Memory B cell (primary cell): ENCODE measurements around the gene SLC7A10.
"Not testable (repeated sequence)": the region's sequence is repeated elsewhere in the genome, so short reads cannot be mapped to it uniquely, and the experiment has no call there.

Experiments
- ATAC-seq: fragments of 150-1000 bp; cut with Tn5 transposase; 2 replicates; pipeline ENCODE4 v1.10.0; 2021; ENCODE audit warnings: low read depth, mild to moderate bottlenecking, moderate library complexity
- DNase-seq, 2 donors: peaks; one replicate each; pipeline ENCODE4 v3.0.0; 2022; ENCODE audit warnings: low spot score in 2 of 2
- H3K27ac Mint-ChIP-seq: one replicate; pipeline ENCODE4 v1.8.0; 2022; ENCODE audit warnings: mild to moderate bottlenecking, moderate library complexity, mixed read lengths
- H3K27me3 Mint-ChIP-seq: one replicate; pipeline ENCODE4 v1.8.0; 2022; ENCODE audit warnings: mixed read lengths
- H3K36me3 Mint-ChIP-seq: one replicate; pipeline ENCODE4 v1.8.0; 2022; ENCODE audit warnings: mild to moderate bottlenecking, mixed read lengths
- H3K4me1 Mint-ChIP-seq: one replicate; pipeline ENCODE4 v1.8.0; 2022; ENCODE audit warnings: mixed read lengths
- H3K4me3 Mint-ChIP-seq: one replicate; pipeline ENCODE4 v1.8.0; 2022; ENCODE audit warnings: mild to moderate bottlenecking, moderate library complexity, mixed read lengths
- H3K9me3 Mint-ChIP-seq: one replicate; pipeline ENCODE4 v1.8.0; 2022; ENCODE audit warnings: mixed read lengths

The SLC7A10 gene

DNA sequence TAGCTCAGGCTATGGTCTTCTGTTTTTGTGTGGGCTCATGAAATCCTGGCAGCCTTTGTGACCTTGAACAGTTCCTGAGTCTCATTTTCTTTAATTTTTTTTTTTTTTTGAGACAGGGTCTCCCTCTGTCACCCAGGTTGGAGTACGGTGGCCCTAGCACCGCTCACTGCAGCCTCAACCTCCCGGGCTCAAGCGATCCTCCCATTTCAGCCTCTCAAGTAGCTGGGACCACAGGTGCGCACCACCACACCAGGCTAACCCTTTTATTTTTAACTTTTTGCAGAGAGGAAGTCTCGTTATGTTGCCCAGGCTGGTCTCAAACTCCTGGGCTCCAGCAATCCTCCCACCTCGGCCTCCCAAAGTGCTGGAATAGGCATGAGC is 15.8 kb downstream of the SLC7A10 start:
- H3K27ac Mint-ChIP-seq, H3K4me3 Mint-ChIP-seq, ATAC-seq, H3K27me3 Mint-ChIP-seq, H3K9me3 Mint-ChIP-seq, H3K36me3 Mint-ChIP-seq, H3K4me1 Mint-ChIP-seq, DNase-seq: not testable (repeated sequence)

DNA sequence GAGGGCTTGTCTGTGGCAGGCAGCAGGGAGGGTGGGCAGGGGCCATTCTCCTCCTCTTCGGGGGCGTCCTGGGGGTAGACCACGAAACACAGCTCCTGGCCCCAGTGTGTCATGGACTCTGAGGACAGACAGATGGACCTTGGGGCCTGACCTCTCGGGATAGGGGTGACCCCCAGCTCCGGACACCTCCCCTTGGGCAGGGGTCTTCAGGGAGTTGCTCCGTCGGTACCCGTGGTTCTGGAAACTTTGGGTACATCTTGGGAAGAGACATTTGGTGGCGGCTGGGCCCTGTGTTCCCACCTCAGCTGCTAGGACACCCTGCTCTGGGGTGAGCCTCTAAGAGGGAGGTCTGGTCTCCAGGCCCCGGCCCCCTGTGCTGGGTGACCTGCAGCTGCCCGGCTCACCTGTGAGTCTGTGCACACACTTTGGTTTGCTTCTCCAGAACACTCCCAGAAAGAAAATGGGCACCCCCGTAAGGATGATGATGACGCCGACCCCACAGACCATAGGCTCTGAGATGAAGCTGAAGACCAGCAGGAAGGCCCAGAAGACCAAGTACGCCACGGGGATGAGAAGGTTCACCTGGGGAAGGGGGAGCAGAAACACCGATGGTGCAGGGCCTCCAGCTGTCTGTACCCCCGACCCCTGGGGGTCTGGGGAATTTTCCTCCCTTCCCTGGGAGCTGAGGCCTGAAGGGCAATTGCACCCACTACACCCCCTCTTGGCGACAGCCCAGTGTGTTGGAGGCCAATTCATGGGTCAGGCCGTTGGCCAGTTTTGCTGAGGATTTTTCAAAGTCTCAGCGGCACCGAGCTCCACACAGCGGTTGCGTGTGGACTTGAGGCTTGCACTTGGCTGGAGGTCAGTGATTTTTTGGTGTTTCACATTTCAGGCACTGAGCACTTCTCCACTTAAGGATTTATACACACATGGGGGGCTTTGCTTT is 16.5 kb downstream of the SLC7A10 start:
- DNase-seq (no peak), ATAC-seq (no peak)
- H3K4me3 Mint-ChIP-seq = no peak overlapping the region
- H3K9me3 Mint-ChIP-seq = no peaks in the 10 kb centered on the region
- H3K27me3 Mint-ChIP-seq = peaks cover 3% of the 10 kb centered on the region
- no peaks in the 10 kb centered on the region for H3K36me3 Mint-ChIP-seq
- H3K27ac Mint-ChIP-seq = no peak overlapping the region
- no peaks in the 10 kb centered on the region for H3K4me1 Mint-ChIP-seq

DNA sequence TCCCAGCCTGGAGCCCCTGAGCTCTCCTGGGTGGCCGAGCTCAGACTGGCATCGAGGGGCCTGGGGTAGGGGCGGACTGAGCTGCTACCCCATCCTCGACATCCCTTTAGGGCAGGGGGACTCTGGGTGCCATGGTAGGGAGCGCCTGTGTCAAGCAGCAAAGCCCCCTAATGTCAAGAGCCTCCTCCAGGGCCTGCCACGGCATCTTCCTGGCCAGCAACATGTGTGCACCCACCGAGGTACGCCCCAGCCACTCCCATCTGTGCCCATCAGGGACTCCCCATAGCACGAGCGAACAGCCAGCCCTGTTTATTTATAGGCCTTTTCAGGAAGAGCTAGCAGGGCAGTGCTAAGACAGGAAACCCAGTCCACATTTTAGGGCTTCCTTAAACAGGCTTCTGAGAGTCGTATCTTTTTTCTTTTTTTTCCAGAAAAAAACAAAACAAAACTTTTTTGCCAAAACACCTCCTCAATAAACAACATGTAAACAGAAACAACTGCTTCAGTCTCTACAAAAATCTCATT is 17.2 kb downstream of the SLC7A10 start:
- Mint-ChIP-seq H3K27me3 (peaks cover 3% of the 10 kb centered on the region), H3K36me3 (no peaks in the 10 kb centered on the region), H3K27ac (no peak overlapping the region), H3K9me3 (no peaks in the 10 kb centered on the region), H3K4me3 (no peak overlapping the region), H3K4me1 (no peaks in the 10 kb centered on the region)
- DNase-seq = no peak
- no peak for ATAC-seq

DNA sequence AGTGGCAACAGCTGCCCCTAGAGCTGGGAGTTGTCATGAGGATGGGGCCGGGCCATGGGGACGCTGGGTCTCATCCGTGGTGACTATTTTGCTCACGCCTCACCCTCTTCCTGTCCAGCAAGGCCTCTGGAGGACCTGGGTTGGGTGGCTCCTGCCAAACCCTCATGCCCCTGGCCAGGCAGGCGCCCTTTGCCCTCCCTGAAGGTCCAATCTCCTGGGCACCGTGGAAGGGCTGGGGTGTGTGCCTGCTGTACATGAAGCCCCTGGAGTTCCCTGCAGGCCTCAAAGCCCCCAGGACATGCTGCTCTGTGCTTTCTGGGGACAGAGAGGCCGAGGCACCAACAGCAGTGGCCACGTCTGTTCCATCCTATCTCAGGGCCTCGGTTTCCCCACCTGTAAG is 17.7 kb downstream of the SLC7A10 start:
- H3K27ac Mint-ChIP-seq = no peak overlapping the region
- no peaks in the 10 kb centered on the region for H3K9me3 Mint-ChIP-seq
- H3K27me3 Mint-ChIP-seq = peaks cover 3% of the 10 kb centered on the region
- ATAC-seq (no peak), DNase-seq (no peak)
- H3K4me1 Mint-ChIP-seq = no peaks in the 10 kb centered on the region
- H3K4me3 Mint-ChIP-seq = no peak overlapping the region
- no peaks in the 10 kb centered on the region for H3K36me3 Mint-ChIP-seq

DNA sequence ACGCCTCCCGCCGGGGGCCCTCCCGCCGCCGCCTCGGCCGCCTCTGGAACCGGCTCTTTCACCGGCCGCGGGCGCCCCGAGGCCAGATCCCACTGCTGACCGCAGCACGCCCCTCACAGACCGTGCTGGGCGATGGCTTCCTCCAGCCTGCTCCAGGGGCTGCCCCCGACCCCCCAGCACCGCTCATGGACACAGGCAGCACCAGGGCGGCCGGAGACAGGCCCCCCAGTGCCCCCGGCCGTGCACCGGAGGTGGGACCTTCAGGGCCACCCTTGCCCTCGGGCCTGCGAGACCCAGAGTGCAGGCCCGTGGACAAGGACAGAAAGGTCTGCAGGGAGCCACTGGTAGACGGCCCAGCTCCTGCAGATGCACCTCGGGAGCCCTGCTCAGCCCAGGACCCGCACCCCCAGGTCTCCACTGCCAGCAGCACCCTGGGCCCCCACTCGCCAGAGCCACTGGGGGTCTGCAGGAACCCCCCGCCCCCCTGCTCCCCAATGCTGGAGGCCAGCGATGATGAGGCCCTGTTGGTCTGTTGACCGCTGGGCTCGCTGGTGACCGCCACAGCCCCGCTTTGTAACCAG is 18.5 kb downstream of the SLC7A10 start:
- ATAC-seq (no peak), DNase-seq (no peak)
- H3K36me3 Mint-ChIP-seq = no peaks in the 10 kb centered on the region
- peaks cover 3% of the 10 kb centered on the region for H3K27me3 Mint-ChIP-seq
- no peaks in the 10 kb centered on the region for H3K4me1 Mint-ChIP-seq
- no peak overlapping the region for H3K27ac Mint-ChIP-seq
- H3K9me3 Mint-ChIP-seq = no peaks in the 10 kb centered on the region
- no peak overlapping the region for H3K4me3 Mint-ChIP-seq

DNA sequence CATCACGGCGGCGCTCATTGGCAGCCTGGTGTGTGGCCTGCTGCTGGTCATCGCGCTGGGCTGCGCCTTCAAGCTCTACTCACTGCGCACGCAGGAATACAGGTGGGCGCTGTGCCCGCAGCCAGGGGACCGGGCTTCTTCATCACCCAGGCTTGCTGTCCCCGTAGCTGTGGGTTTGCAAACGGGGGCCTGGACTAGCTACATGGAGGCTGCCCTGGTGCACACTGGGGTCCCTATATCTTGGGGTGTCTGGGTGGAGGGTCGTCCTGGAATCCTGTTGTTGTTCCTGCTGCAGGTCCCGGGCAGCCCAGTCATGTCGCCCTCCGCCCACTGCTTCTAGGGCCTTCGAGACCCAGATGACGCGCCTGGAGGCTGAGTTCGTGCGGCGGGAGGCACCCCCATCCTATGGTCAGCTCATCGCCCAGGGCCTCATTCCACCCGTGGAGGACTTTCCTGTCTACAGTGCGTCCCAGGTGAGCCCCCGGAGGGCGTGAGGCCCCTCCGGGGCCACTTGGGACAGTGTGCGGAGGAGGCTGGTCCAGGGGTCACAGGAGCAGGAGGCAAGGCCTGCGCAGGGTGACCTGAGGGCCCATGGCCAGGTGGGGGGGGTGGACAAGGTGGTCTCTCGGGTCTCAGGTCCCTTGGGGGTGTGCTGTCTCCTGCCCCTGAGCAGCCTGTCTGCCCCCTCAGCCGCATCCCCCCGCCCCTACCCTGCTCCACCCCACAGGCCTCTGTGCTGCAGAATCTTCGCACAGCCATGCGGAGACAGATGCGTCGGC is 19.2 kb downstream of the SLC7A10 start:
- Mint-ChIP-seq H3K36me3 (no peaks in the 10 kb centered on the region), H3K27ac (no peak overlapping the region), H3K27me3 (peaks cover 3% of the 10 kb centered on the region), H3K9me3 (no peaks in the 10 kb centered on the region), H3K4me3 (no peak overlapping the region), H3K4me1 (no peaks in the 10 kb centered on the region)
- DNase-seq (no peak), ATAC-seq (no peak)

DNA sequence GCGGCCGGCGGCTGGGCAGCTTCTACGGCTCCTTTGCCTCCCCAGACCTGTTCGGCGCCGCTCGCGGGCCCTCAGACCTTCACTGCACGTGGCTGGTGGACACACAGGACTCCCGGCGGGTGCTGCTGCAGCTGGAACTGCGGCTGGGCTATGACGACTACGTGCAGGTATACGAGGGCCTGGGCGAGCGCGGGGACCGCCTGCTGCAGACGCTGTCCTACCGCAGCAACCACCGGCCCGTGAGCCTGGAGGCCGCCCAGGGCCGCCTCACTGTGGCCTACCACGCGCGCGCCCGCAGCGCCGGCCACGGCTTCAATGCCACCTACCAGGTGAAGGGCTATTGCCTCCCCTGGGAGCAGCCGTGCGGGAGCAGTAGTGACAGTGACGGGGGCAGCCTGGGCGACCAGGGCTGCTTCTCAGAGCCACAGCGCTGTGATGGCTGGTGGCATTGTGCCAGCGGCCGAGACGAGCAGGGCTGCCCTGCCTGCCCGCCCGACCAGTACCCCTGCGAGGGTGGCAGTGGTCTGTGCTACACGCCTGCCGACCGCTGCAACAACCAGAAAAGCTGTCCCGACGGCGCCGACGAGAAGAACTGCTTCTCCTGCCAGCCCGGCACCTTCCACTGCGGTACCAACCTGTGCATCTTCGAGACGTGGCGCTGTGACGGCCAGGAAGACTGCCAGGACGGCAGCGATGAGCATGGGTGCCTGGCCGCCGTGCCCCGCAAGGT is 20.0 kb downstream of the SLC7A10 start:
- H3K36me3 Mint-ChIP-seq = no peaks in the 10 kb centered on the region
- no peaks in the 10 kb centered on the region for H3K27me3 Mint-ChIP-seq
- no peak overlapping the region for H3K27ac Mint-ChIP-seq
- no peak overlapping the region for H3K4me3 Mint-ChIP-seq
- no peak for DNase-seq
- H3K9me3 Mint-ChIP-seq = no peaks in the 10 kb centered on the region
- no peaks in the 10 kb centered on the region for H3K4me1 Mint-ChIP-seq
- ATAC-seq = no peak

DNA sequence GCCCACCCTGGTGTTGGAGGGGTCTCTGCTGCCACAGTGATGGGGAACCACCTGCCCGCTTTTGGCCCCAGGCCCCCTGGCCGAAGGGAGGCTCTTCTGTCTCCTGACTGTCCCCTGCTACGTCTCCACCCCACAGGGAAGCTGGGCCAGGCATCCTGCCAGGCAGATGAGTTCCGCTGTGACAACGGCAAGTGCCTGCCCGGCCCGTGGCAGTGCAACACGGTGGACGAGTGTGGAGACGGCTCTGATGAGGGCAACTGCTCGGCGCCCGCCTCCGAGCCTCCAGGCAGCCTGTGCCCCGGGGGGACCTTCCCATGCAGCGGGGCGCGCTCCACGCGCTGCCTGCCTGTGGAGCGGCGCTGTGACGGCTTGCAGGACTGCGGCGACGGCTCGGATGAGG is 20.5 kb downstream of the SLC7A10 start:
- no peak for ATAC-seq
- no peak for DNase-seq
- Mint-ChIP-seq H3K36me3 (no peaks in the 10 kb centered on the region), H3K4me3 (no peak overlapping the region), H3K9me3 (no peaks in the 10 kb centered on the region), H3K27ac (no peak overlapping the region), H3K4me1 (no peaks in the 10 kb centered on the region), H3K27me3 (no peaks in the 10 kb centered on the region)

DNA sequence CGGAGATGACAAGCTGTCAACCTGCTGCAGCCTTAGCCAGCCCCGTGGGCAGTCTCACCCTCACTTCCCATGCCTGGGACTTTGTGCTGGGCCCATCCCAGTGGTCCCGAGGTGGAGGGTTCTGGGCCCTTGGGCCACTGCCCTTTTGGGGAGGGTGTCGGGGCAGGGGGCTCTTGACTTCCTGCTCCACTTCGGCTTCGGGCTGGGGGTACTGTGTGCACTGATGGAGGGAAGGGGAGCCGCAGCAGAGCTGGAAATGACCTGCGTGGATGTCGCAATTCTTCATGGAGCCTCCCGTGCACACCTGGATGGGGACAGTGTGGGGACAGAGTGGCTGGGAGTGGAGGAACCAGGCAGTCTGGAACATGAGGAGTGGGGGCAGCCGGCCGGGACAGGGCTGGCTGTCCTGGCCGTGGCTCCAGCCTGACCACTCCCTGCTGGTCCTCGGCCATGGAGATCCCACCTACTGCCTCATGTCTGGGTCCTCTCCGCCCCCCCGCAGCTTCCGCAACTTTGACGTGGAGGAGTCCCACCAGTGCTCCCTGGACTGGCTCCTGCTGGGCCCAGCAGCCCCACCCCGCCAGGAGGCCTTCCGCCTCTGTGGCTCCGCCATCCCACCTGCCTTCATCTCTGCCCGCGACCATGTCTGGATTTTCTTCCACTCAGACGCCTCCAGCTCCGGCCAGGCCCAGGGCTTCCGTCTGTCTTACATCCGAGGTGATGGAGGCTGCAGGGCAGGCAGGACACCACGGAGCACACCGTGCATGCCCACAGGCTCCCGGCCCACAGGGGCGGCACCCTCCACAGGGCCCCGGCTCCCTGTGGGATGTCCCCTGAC is 21.3 kb downstream of the SLC7A10 start:
- no peak for DNase-seq
- no peaks in the 10 kb centered on the region for H3K4me1 Mint-ChIP-seq
- no peak for ATAC-seq
- no peaks in the 10 kb centered on the region for H3K9me3 Mint-ChIP-seq
- no peak overlapping the region for H3K27ac Mint-ChIP-seq
- no peaks in the 10 kb centered on the region for H3K36me3 Mint-ChIP-seq
- H3K27me3 Mint-ChIP-seq = no peaks in the 10 kb centered on the region
- no peak overlapping the region for H3K4me3 Mint-ChIP-seq

DNA sequence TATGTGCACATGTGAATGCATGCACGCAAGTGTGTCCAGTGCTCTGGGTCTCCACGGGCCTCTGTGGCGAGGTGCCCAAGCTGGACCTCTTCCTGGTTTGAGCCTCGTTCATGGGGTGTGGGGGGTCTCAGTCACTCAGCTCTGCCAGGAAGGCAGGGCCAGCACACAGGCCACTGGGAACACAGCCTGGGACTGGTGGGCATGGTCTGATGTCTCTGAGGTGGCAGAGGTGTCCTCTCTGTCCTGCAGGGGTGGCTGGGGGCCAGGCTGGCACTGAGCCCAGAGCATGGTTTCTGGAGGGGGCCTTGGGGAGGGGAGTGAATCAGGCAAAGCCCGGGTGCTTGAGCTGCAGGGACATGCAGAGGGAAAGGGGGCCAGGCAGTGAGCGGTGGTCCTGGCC is 22.1 kb downstream of the SLC7A10 start:
- DNase-seq (no peak), ATAC-seq (no peak)
- H3K9me3 Mint-ChIP-seq = no peaks in the 10 kb centered on the region
- no peak overlapping the region for H3K27ac Mint-ChIP-seq
- no peaks in the 10 kb centered on the region for H3K36me3 Mint-ChIP-seq
- H3K4me1 Mint-ChIP-seq = no peaks in the 10 kb centered on the region
- H3K4me3 Mint-ChIP-seq = no peak overlapping the region
- H3K27me3 Mint-ChIP-seq = peaks cover 2% of the 10 kb centered on the region

DNA sequence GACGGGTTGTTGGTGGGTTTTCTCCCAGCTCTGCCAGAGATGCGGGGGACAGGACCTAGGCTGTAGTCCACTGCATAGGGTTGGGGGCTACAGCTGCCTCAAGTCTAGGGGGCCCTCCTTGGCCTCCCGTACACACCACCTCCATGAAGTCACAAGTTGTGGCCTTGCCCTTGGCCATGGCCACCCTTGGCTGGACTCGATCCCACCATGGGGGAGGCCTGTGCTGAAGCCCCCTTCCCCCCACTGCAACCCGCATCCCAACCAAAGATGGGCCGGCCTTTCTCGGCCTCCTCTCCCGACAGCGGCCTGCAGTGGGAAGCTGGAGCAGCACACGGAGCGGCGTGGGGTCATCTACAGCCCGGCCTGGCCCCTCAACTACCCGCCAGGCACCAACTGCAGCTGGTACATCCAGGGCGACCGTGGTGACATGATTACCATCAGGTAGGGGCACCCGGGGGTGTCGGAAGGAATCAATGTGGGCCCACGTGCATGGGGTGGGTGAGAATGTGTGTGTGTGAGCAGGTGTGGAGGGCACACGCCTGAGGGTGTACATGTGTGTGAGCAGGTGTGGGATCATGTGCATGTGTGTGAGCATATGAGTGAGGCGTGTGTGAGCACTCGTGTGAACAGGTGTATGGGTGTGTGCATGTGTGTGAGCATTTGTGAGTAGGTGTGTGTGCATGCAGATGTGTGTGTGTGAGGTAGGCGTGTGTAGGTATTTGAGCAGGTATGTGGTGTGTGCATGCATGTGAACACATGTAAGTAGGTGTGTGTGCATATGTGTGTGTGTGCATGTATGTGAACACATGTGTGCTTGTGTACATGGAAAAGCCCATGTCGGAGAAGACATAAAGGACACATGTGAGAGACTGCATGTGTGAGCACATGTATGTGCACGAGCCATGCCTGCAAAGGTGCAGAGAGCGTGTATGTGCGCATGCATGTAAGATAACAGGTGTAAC is 22.8 kb downstream of the SLC7A10 start:
- DNase-seq = no peak
- Mint-ChIP-seq H3K4me3 (no peak overlapping the region), H3K36me3 (no peaks in the 10 kb centered on the region), H3K9me3 (no peaks in the 10 kb centered on the region), H3K27me3 (peaks cover 2% of the 10 kb centered on the region), H3K27ac (no peak overlapping the region), H3K4me1 (no peaks in the 10 kb centered on the region)
- no peak for ATAC-seq

DNA sequence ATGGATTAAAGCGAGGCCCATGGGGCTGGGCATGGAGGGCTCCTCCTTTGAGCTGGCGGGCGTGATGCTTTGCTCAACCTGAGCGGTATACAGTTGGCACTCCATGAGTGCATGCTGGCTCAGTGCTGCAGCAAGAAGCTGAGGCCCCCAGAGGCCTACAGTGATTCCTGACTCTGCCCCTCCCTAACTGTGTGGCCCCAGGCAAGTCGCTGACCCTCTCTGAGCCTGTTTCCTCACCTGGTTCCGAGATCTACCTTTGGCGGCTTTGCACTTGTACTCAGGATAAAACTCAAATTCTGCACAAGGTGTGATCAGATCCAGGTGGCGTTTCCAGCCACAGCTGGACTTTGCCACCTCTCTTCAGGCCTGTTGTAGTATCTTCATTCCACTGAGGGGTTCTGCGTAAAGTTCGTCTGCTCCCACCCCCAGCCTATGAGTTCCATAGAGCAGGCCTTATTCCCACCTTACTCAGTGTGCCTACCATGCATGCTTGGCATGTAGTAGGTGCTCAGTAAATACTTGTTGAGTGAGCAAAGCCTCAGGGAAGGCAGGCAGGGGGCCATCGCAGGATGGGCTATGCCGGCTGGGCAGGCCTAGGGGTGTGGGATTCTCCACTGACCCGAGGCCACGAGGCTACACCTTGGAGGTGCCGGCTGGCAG is 23.6 kb downstream of the SLC7A10 start:
- DNase-seq = no peak
- Mint-ChIP-seq H3K4me1 (peaks cover 4% of the 10 kb centered on the region), H3K9me3 (no peaks in the 10 kb centered on the region), H3K27me3 (peaks cover 2% of the 10 kb centered on the region), H3K27ac (no peak overlapping the region), H3K36me3 (no peaks in the 10 kb centered on the region), H3K4me3 (no peak overlapping the region)
- ATAC-seq = no peak
